GM12891 (cell line): ENCODE measurements around the gene RCOR3.
"Not testable (repeated sequence)": the region's sequence is repeated elsewhere in the genome, so short reads cannot be mapped to it uniquely, and the experiment has no call there.

Source experiments
- DNase-seq: peaks from one replicate; pipeline ENCODE4 v3.0.0; 2011; ENCODE audit warnings: low spot score; ENCODE audit not compliant: insufficient read length
- FAIRE-seq: peaks from 2 replicates; lab custom pipeline; 2011; peaks lifted over from hg19 to GRCh38; lab: Jason Lieb, UNC
- PAX5 ChIP-seq: IDR thresholded peaks from 2 replicates; pipeline ENCODE4 v1.6.1; 2011; ENCODE audit warnings: low read length, moderate library complexity, mild to moderate bottlenecking; ENCODE audit not compliant: insufficient read depth, severe bottlenecking
- POLR2A ChIP-seq: IDR thresholded peaks from 2 replicates; pipeline ENCODE4 v1.6.1; 2011; ENCODE audit warnings: low read depth, low read length, control low read depth
- POLR2AphosphoS5 ChIP-seq: IDR thresholded peaks from 2 replicates; pipeline ENCODE4 v1.6.1; 2011; ENCODE audit warnings: low read depth, low read length, control low read depth
- POU2F2 ChIP-seq: IDR thresholded peaks from 2 replicates; pipeline ENCODE4 v1.6.1; 2011; ENCODE audit warnings: low read depth, mild to moderate bottlenecking, control low read depth, low read length, moderate library complexity
- SPI1 ChIP-seq: IDR thresholded peaks from 2 replicates; pipeline ENCODE4 v1.6.1; 2011; ENCODE audit warnings: low read depth, low read length, control low read depth
- TAF1 ChIP-seq: IDR thresholded peaks from 2 replicates; pipeline ENCODE4 v1.6.1; 2011; ENCODE audit warnings: low read depth, low read length, control low read depth

RCOR3 gene

DNA sequence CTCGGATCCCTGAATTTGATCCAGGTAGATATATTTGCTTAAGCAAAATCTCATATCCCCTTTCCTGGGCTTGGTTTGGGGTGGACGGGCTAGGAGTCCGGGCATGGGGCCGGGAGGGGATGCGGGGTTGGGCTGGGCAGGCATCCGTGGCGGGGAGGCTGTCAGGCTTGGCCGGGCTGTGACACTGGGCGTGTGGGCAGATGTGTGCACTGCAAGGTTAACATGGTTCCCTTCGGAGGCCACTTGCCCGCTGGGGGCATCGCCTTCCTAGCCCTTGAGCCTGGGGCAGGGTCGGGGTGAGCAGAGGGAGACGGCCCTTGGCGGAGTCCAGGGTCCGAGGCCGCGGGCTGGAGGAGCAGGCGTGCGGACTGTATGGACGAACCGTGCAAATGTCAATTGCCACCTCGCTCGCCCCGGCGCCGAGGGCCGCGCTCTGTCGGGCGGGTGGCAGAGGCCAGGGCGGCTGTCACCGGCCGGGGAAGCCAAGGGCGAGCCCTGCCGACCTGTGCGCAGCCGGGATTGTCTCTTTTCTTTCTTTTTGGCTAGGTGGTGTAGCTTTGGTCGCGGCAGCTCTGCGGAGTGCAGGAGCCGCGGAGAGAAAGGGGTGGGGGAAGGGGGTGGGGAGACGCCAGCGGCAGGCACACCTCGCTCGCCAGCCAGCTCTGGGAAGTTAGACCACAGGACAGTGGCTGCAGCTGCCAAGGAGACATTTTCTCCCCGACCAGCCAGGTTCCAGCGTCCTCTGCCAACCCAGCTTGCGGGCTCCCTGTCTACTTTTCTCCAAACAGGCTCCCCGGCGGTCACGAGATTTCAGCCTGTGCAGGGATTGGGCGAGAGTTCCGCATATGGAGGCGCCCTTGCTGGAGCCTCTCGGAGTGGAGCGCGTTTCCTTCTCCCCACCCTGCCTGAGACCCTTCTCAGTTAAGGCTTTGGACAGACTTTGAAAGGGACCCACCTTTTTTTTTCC, 1.3 kb downstream of the RCOR3 start:
- peak; percentile 92 for FAIRE-seq

DNA sequence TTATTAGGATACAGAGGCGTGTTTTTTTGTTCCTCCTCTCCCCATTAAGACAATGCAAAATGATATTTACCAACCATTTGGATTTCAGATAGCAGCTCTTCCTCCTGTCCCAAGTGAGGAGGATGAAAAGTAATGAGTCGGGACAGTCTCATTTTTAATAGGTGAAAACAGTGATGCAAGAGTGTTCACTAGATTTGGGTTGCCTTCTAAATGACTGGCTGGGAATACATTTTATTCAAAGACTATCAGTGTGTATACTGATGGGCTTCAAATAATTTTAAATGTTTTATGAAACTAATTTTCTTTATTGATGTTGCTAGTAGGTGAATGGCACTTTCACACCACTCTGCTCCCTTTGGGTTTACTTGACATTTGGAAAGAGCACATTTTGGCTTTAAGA, 2.1 kb downstream of the RCOR3 start:
- peak; percentile 5 for FAIRE-seq
- no peak for DNase-seq
- no peak for TF ChIP-seq PAX5
- TF ChIP-seq TAF1, result no peak
- no peak for TF ChIP-seq POLR2AphosphoS5
- TF ChIP-seq POLR2A, result no peak
- TF ChIP-seq POU2F2, result no peak
- no peak for TF ChIP-seq SPI1

More for the DNA sequence above, 1.3 kb downstream of the RCOR3 start:
- peak; percentile 45 for DNase-seq
- TF ChIP-seq SPI1 (peak; percentile 27; the same call in 1 of the 2 replicates), PAX5 (peak; percentile 93), TAF1 (0 out of 2 replicates have a peak, but pooled peaks have one; percentile 40), POLR2AphosphoS5 (no peak; the same call in 1 of the 2 replicates)

- not testable (repeated sequence) for FAIRE-seq, DNase-seq
These were observed 3.9 kb downstream of the RCOR3 start for GRCh38 chr1:211263022-211263421.

GRCh38 chr1:211267204-211267857, 8.2 kb downstream of the RCOR3 start:
- FAIRE-seq (no peak), DNase-seq (no peak)
- TF ChIP-seq SPI1 (no peak), POLR2AphosphoS5 (no peak), PAX5 (no peak), POU2F2 (no peak), TAF1 (no peak), POLR2A (no peak)

DNA sequence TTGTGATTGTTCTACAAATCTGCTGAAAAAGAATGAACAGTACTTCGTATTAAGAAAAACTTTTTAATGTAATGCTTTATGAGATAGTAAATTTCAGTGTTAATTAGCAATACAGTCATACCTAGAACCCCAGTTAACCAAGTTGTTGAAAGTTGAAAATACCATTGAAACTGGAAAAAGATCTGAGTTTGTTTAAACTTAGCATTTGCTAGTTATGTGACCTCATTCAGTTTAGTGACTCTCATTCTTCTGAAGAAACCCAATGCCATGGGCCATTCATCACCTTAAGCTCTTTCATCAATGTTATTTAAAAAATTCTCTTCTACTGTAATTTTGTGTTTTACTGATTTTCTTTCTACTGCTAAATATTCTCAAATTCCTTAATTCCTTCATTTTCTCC, 20.2 kb downstream of the RCOR3 start:
- FAIRE-seq, result no peak

GRCh38 chr1:211280910-211281309, 21.7 kb downstream of the RCOR3 start:
- no peak for FAIRE-seq
- no peak for DNase-seq
- no peak for TF ChIP-seq POLR2A
- TF ChIP-seq POU2F2, result no peak
- no peak for TF ChIP-seq TAF1
- TF ChIP-seq SPI1, result no peak
- no peak for TF ChIP-seq PAX5
- TF ChIP-seq POLR2AphosphoS5, result no peak

More for the DNA sequence above, 20.2 kb downstream of the RCOR3 start:
- DNase-seq, result no peak
- TF ChIP-seq PAX5 (no peak), TAF1 (no peak), POLR2AphosphoS5 (no peak), POLR2A (no peak), POU2F2 (no peak), SPI1 (no peak)

GRCh38 chr1:211281320-211282022, 22.3 kb downstream of the RCOR3 start:
- DNase-seq (no peak), FAIRE-seq (no peak)
- no peak for TF ChIP-seq POU2F2
- TF ChIP-seq TAF1, result no peak
- no peak for TF ChIP-seq SPI1
- TF ChIP-seq POLR2AphosphoS5, result no peak
- TF ChIP-seq PAX5, result no peak
- no peak for TF ChIP-seq POLR2A

GRCh38 chr1:211282023-211282373, 22.8 kb downstream of the RCOR3 start:
- no peak for DNase-seq
- no peak for FAIRE-seq
- TF ChIP-seq POLR2AphosphoS5, result no peak
- TF ChIP-seq PAX5, result no peak
- no peak for TF ChIP-seq TAF1
- TF ChIP-seq SPI1, result no peak
- no peak for TF ChIP-seq POLR2A
- no peak for TF ChIP-seq POU2F2

DNA sequence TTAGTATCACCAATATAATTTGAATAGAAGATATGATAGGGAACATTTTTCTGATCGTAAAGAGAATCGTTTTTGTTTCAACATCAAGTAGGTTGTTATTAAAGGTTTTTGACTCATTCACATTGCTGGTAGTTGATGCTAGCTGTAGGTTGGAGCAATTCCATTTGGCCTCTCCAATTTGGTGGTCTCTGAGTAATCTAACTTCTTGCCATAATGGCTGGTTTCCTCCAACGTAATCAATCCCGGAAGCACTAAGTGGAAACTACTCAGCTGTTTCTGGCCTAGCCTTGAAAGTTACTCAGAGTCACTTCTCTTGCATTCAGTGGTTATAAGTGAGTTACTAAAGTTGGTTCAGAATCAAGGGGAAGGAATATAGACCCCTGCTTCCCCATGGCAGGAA, 26.0 kb downstream of the RCOR3 start:
- DNase-seq (no peak), FAIRE-seq (no peak)
- TF ChIP-seq POLR2AphosphoS5 (no peak), POU2F2 (no peak), TAF1 (no peak), PAX5 (no peak), SPI1 (no peak), POLR2A (no peak)

DNA sequence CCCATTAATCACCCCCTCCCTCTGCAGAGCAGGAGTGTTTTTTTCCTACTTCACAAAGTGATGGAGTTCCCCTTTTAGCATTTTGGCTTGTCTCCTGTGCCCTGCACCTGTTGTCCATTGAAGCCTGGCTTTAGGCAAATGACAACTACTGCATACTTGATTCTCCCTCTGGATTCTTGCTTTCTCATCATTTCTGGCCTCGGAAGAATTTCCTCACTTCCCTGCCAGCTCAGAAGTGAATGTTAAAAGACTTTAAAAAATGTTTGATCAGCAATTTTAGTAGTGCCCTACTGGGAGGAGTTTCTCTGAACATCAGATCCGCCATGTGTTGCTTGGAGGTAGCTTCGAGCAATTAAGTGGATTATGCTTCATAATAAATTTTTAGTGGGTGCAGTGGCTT, 28.1 kb downstream of the RCOR3 start:
- DNase-seq (no peak), FAIRE-seq (no peak)
- TF ChIP-seq TAF1 (no peak), POU2F2 (no peak), SPI1 (peak; percentile 31; the same call in 1 of the 2 replicates)
